Upper lobe of left lung (tissue), 6 donors: Measurements from ENCODE around the gene PRKAG2. TPM values are rescaled to one million over a fixed set of nuclear protein-coding genes. Genes with fewer than 3 reads are reported as not detected.

Experiments used
- ATAC-seq, 2 donors: fragments of 200-7000 bp; cut with Tn5 transposase; one replicate each; pipeline ENCODE4 v1.9.1; 2022; ENCODE audit warnings: mild to moderate bottlenecking in 2 of 2, moderate library complexity in 2 of 2; ENCODE audit not compliant: low FRiP score in 2 of 2
- DNase-seq, 2 donors: peaks; one replicate each; pipeline ENCODE4 v3.0.0-alpha.2; 2019 to 2020
- H3K27ac ChIP-seq, 4 donors: fragments of 200-600 bp; sonication (generic); one replicate each; pipeline ENCODE4 v1.5.1; 2016 to 2019
- H3K27me3 ChIP-seq, 4 donors: fragments of 200-600 bp; sonication (generic); one replicate each; pipeline ENCODE4 v1.5.1; 2017 to 2019
- H3K36me3 ChIP-seq, 4 donors: fragments of 200-600 bp; sonication (generic); one replicate each; pipeline ENCODE4 v1.5.1; 2016 to 2019
- H3K4me1 ChIP-seq, 4 donors: fragments of 200-600 bp; sonication (generic); one replicate each; pipeline ENCODE4 v1.5.1; 2018 to 2019
- H3K4me3 ChIP-seq, 4 donors: fragments of 200-600 bp; sonication (generic); one replicate each; pipeline ENCODE4 v1.5.1; 2017 to 2019; ENCODE audit warnings: mild to moderate bottlenecking in 2 of 4, moderate library complexity in 1 of 4
- H3K9me3 ChIP-seq, 4 donors: fragments of 200-600 bp; sonication (generic); one replicate each; pipeline ENCODE4 v1.5.1; 2018 to 2019
- CTCF ChIP-seq, 6 experiments: fragments of 450-650 bp in 4 of 6; fragments of 200-600 bp in 2 of 6; sonication (generic) in 2 of 6; IDR thresholded peaks; one replicate each; pipeline ENCODE4 v1.5.1; 2016 to 2019; ENCODE audit warnings: antibody characterized with exemption in 6 of 6
- EP300 ChIP-seq, 4 donors: sonication (generic); formaldehyde crosslinking; IDR thresholded peaks; one replicate each; pipeline ENCODE4 v1.5.1; 2017; ENCODE audit warnings: antibody characterized with exemption in 4 of 4, control low read depth in 2 of 4
- POLR2A ChIP-seq, 4 donors: fragments of 450-650 bp; IDR thresholded peaks; one replicate each; pipeline ENCODE4 v1.5.1; 2016 to 2017; ENCODE audit warnings: antibody characterized with exemption in 4 of 4, mild to moderate bottlenecking in 2 of 4
- POLR2AphosphoS5 ChIP-seq, 2 donors: sonication (generic); formaldehyde crosslinking; IDR thresholded peaks; one replicate each; pipeline ENCODE4 v1.5.1; 2017; ENCODE audit warnings: antibody characterized with exemption in 2 of 2
- WGBS, 2 donors: methylation state at CpG; one replicate each; pipeline ENCODE4 v1.1.5; 2017 to 2018; 5-methylcytosine and 5-hydroxymethylcytosine counted together
- total RNA-seq, 6 donors: library from RNA; depleted of rRNA in 4 of 6; stranded (reverse); fragments of >200 nt in 4 of 6; gene quantifications; one replicate each; pipeline versions ENCODE4 v1.1.0 to v1.2.1, GENCODE V29; 2016 to 2021
- donor health status: DM: no; HTN: no; CAD: no; lungs with moderate emphysema.
- donor health status: DM: no; HTN: yes; CAD: no; lungs with severe emphysema.

PRKAG2 gene
- total RNA-seq, 6 donors from 2014 or later, result 20.6 to 68.1 (median 29.6) TPM

- 55 to 72% methylated on average over 6 to 19 of the region's 19 CpGs for WGBS, 2 donors
- peak overlapping the region; percentile 84 to 92 (median 86) for H3K27ac ChIP-seq
- peak in 1 of 2 donors; percentile 23 for ATAC-seq
- H3K4me3 ChIP-seq, result peak overlapping the region in 3 of 4 donors; percentile 24 to 37 (median 36)
- no peaks in the 10 kb centered on the region for H3K9me3 ChIP-seq
- TF ChIP-seq POLR2AphosphoS5 (IDR thresholded peaks at IDR 0.05) (no peak), EP300 (IDR thresholded peaks at IDR 0.05) (no peak), POLR2A (IDR thresholded peaks at IDR 0.05) (no peak), CTCF (IDR thresholded peaks at IDR 0.05) (no peak)
- peaks cover 16 to 34% (median 33%) of the 10 kb centered on the region in 4 donors for H3K4me1 ChIP-seq
- no peaks in the 10 kb centered on the region for H3K36me3 ChIP-seq
- no peaks in the 10 kb centered on the region for H3K27me3 ChIP-seq
- DNase-seq, result peak in 1 of 2 donors; percentile 82
Measured at GRCh38 chr7:151850491-151851124, 26.3 kb downstream of the PRKAG2 start.

- H3K4me1 ChIP-seq, result peaks cover 16 to 35% (median 33%) of the 10 kb centered on the region in 4 donors
- H3K27me3 ChIP-seq, result no peaks in the 10 kb centered on the region
- peak overlapping the region; percentile 84 to 92 (median 86) for H3K27ac ChIP-seq
- no peak for TF ChIP-seq POLR2AphosphoS5 (IDR thresholded peaks at IDR 0.05)
- no peak for TF ChIP-seq EP300 (IDR thresholded peaks at IDR 0.05)
- no peak for TF ChIP-seq POLR2A (IDR thresholded peaks at IDR 0.05)
- TF ChIP-seq CTCF (IDR thresholded peaks at IDR 0.05), result no peak
- WGBS, 2 donors, result 98 to 99% methylated on average over 12 to 13 of the region's 13 CpGs
- no peaks in the 10 kb centered on the region for H3K36me3 ChIP-seq
- ATAC-seq, result no peak
- H3K4me3 ChIP-seq, result no peak overlapping the region
- H3K9me3 ChIP-seq, result no peaks in the 10 kb centered on the region
- DNase-seq, result no peak
Measured at GRCh38 chr7:151849879-151850260, 27.0 kb downstream of the PRKAG2 start.

GRCh38 chr7:151849008-151849878 is 27.7 kb downstream of the PRKAG2 start:
- Histone ChIP-seq H3K9me3 (no peaks in the 10 kb centered on the region), H3K4me3 (no peak overlapping the region), H3K27ac (peak overlapping the region in 1 of 4 donors; percentile 92), H3K27me3 (no peaks in the 10 kb centered on the region), H3K36me3 (no peaks in the 10 kb centered on the region), H3K4me1 (peaks cover 16 to 33% (median 29%) of the 10 kb centered on the region in 4 donors)
- TF ChIP-seq POLR2AphosphoS5 (IDR thresholded peaks at IDR 0.05) (no peak), POLR2A (IDR thresholded peaks at IDR 0.05) (no peak), EP300 (IDR thresholded peaks at IDR 0.05) (no peak), CTCF (IDR thresholded peaks at IDR 0.05) (no peak)
- 91 to 92% methylated on average over 23 to 26 of the region's 26 CpGs for WGBS, 2 donors
- DNase-seq, result no peak
- no peak for ATAC-seq

- Histone ChIP-seq H3K9me3 (no peaks in the 10 kb centered on the region), H3K27me3 (no peaks in the 10 kb centered on the region), H3K4me1 (peaks cover 24 to 33% (median 29%) of the 10 kb centered on the region in 4 donors), H3K36me3 (no peaks in the 10 kb centered on the region), H3K4me3 (no peak overlapping the region), H3K27ac (no peak overlapping the region)
- no peak for ATAC-seq
- 92 to 100% methylated on average over 5 to 10 of the region's 10 CpGs for WGBS, 2 donors
- TF ChIP-seq CTCF (IDR thresholded peaks at IDR 0.05) (no peak), POLR2A (IDR thresholded peaks at IDR 0.05) (no peak), EP300 (IDR thresholded peaks at IDR 0.05) (no peak), POLR2AphosphoS5 (IDR thresholded peaks at IDR 0.05) (no peak)
- DNase-seq, result no peak
Measured at GRCh38 chr7:151847681-151848081, 29.2 kb downstream of the PRKAG2 start.
